DLD1 (cell line): ENCODE data around the gene TLCD1.
"Not testable (repeated sequence)": the region's sequence is repeated elsewhere in the genome, so short reads cannot be mapped to it uniquely, and the experiment has no call there.

Experiments used
- in situ Hi-C: cut with HindIII; loops from 2 replicates; pipeline ENCODE4 v1.10.0; 2017; ENCODE audit warnings: low sequenced_read_pairs

Gene TLCD1

GRCh38 chr17:28747051-28747691, 21.1 kb upstream of the TLCD1 start:
- in situ Hi-C loops, result no loop called here

- in situ Hi-C loops, result no loop called here
These were observed 20.6 kb upstream of the TLCD1 start for GRCh38 chr17:28746611-28747050.

- in situ Hi-C loops, result no loop called here
These were observed 19.9 kb upstream of the TLCD1 start for GRCh38 chr17:28745786-28746411.

GRCh38 chr17:28744972-28745785, 19.1 kb upstream of the TLCD1 start:
- in situ Hi-C loops, result no loop called here

- in situ Hi-C loops, result no loop called here
These were observed 18.3 kb upstream of the TLCD1 start for GRCh38 chr17:28744104-28744971.

- in situ Hi-C loops, result no loop called here
These were observed 17.4 kb upstream of the TLCD1 start, which contains the start of gene TRAF4 for GRCh38 chr17:28743243-28744103. Gene TRAF4 (plus strand): TSS chr17:28744011. CDS start chr17:28744113, 102 bp downstream.

- in situ Hi-C loops, result no loop called here
These were observed 15.6 kb upstream of the TLCD1 start for GRCh38 chr17:28741358-28742349.

GRCh38 chr17:28740406-28741357, 14.6 kb upstream of the TLCD1 start:
- in situ Hi-C loops, result no loop called here

- in situ Hi-C loops, result no loop called here
These were observed 12.8 kb upstream of the TLCD1 start for GRCh38 chr17:28738680-28739384.

- in situ Hi-C loops, result no loop called here
These were observed 12.0 kb upstream of the TLCD1 start for GRCh38 chr17:28737770-28738679.

GRCh38 chr17:28737316-28737715, 11.3 kb upstream of the TLCD1 start:
- in situ Hi-C loops, result no loop called here

- in situ Hi-C loops, result not testable (repeated sequence)
These were observed 10.1 kb upstream of the TLCD1 start for GRCh38 chr17:28735913-28736769.

- in situ Hi-C loops, result no loop called here
These were observed 9.2 kb upstream of the TLCD1 start for GRCh38 chr17:28735242-28735722.

- in situ Hi-C loops, result no loop called here
These were observed 8.7 kb upstream of the TLCD1 start for GRCh38 chr17:28734712-28735241.

- in situ Hi-C loops, result no loop called here
These were observed 7.3 kb upstream of the TLCD1 start for GRCh38 chr17:28733346-28733745.
